ENCODE results near the gene NHEJ1.

- TF ChIP-seq POLR2AphosphoS5 (IDR thresholded peaks at IDR 0.05; ENCODE audit: low read depth, low read length), result no peak
- TF ChIP-seq POLR2A (IDR thresholded peaks at IDR 0.05; ENCODE audit: borderline replicate concordance, extremely low read depth, insufficient read depth, insufficient read length), result no peak
- TF ChIP-seq, protein P1, sequence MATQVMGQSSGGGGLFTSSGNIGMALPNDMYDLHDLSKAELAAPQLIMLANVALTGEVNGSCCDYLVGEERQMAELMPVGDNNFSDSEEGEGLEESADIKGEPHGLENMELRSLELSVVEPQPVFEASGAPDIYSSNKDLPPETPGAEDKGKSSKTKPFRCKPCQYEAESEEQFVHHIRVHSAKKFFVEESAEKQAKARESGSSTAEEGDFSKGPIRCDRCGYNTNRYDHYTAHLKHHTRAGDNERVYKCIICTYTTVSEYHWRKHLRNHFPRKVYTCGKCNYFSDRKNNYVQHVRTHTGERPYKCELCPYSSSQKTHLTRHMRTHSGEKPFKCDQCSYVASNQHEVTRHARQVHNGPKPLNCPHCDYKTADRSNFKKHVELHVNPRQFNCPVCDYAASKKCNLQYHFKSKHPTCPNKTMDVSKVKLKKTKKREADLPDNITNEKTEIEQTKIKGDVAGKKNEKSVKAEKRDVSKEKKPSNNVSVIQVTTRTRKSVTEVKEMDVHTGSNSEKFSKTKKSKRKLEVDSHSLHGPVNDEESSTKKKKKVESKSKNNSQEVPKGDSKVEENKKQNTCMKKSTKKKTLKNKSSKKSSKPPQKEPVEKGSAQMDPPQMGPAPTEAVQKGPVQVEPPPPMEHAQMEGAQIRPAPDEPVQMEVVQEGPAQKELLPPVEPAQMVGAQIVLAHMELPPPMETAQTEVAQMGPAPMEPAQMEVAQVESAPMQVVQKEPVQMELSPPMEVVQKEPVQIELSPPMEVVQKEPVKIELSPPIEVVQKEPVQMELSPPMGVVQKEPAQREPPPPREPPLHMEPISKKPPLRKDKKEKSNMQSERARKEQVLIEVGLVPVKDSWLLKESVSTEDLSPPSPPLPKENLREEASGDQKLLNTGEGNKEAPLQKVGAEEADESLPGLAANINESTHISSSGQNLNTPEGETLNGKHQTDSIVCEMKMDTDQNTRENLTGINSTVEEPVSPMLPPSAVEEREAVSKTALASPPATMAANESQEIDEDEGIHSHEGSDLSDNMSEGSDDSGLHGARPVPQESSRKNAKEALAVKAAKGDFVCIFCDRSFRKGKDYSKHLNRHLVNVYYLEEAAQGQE (IDR thresholded peaks at IDR 0.05; ENCODE audit: low read depth), result no peak
- no peak for TF ChIP-seq SIN3A (IDR thresholded peaks at IDR 0.05; ENCODE audit: low read depth)
- TF ChIP-seq CTCF (IDR thresholded peaks at IDR 0.05 in 2 of 3, conservative IDR thresholded peaks at IDR 0.05 in 1 of 3; ENCODE audit: borderline replicate concordance in 1 of 3, insufficient read depth in 1 of 3, low read depth in 2 of 3, low read length in 2 of 3), result no peak
- TF ChIP-seq FOSL1 (IDR thresholded peaks at IDR 0.05; ENCODE audit: low read depth), result no peak
- no peak for TF ChIP-seq ZBTB33 (IDR thresholded peaks at IDR 0.05; ENCODE audit: extremely low read depth, insufficient replicate concordance, low read length)
- TF ChIP-seq EGR1 (IDR thresholded peaks at IDR 0.05; ENCODE audit: low read depth), result no peak
- no peak for TF ChIP-seq SRF (IDR thresholded peaks at IDR 0.05; ENCODE audit: low read depth)
Measured at GRCh38 chr2:219087361-219087760, 73.3 kb downstream of the NHEJ1 start.

All from HCT116 (cell line).